PFSK-1 (cell line): Measurements from ENCODE around the gene UTP18.

ENCODE experiments used
- POLR2AphosphoS5 ChIP-seq: IDR thresholded peaks from 2 replicates; pipeline ENCODE4 v1.6.1; 2012; ENCODE audit warnings: low read depth, mild to moderate bottlenecking, control low read depth, low read length, moderate library complexity
- SIN3A ChIP-seq: IDR thresholded peaks from 2 replicates; pipeline ENCODE4 v1.6.1; 2012; ENCODE audit warnings: mild to moderate bottlenecking, low read length, moderate library complexity, borderline replicate concordance; ENCODE audit not compliant: insufficient read depth
- TAF1 ChIP-seq: IDR thresholded peaks from 2 replicates; pipeline ENCODE4 v1.6.1; 2012; ENCODE audit warnings: low read length, control low read depth, borderline replicate concordance; ENCODE audit not compliant: insufficient read depth

DNA sequence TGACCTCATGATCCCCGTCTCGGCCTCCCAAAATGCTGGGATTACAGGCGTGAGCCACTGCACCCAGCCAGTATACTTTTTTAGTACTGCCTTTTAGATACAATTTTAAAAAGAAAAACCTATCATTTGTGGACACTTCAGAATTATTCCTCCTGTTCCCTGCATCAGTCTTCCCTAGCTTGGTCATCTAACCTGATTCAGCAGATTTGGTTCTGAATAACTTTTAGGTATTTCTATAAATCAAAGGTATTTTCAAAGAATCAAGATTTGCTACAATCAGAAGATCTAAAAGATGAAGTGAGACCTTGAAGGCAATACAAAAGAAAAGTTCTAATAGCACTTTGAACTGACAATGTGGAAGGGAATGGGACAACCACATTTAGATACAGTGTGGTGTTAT, 30.5 kb upstream of the UTP18 start:
- TF ChIP-seq POLR2AphosphoS5: no peak
- TF ChIP-seq SIN3A: no peak
- no peak for TF ChIP-seq TAF1
